ENCODE results near the gene SLC1A1.

DNA sequence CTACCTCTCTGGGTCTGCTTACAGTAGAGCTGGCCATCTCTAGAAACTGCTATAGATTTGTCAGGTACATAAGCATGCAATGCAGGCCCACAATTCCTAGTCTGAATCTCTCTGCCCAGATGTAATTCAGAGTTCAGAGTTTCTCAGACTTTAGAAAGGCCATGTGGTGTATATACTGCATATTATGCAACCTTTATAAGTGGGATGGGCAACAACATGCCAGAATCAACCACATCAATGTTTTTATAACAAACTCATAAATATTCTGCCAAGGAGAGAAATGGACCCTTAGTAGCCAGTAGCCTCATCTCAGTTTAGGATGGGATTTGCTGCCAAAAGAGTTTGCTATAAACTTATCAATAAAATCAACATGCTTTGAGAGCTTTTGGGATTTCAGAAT lies 78.8 kb downstream of the SLC1A1 start:
- TF ChIP-seq, protein P1, sequence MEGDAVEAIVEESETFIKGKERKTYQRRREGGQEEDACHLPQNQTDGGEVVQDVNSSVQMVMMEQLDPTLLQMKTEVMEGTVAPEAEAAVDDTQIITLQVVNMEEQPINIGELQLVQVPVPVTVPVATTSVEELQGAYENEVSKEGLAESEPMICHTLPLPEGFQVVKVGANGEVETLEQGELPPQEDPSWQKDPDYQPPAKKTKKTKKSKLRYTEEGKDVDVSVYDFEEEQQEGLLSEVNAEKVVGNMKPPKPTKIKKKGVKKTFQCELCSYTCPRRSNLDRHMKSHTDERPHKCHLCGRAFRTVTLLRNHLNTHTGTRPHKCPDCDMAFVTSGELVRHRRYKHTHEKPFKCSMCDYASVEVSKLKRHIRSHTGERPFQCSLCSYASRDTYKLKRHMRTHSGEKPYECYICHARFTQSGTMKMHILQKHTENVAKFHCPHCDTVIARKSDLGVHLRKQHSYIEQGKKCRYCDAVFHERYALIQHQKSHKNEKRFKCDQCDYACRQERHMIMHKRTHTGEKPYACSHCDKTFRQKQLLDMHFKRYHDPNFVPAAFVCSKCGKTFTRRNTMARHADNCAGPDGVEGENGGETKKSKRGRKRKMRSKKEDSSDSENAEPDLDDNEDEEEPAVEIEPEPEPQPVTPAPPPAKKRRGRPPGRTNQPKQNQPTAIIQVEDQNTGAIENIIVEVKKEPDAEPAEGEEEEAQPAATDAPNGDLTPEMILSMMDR (conservative IDR thresholded peaks at IDR 0.05): no peak
- TF ChIP-seq EZH2 (IDR thresholded peaks at IDR 0.05; ENCODE audit: low read depth): no peak
